Mesenchymal stem cell (in vitro differentiated cells and primary cell): ENCODE measurements around the gene TIAM2.
"Not testable (repeated sequence)": the region's sequence is repeated elsewhere in the genome, so short reads cannot be mapped to it uniquely, and the experiment has no call there.

Experiments used
- DNase-seq: peaks from one replicate; pipeline ENCODE4 v3.0.0-alpha.2; 2013
- H2AFZ ChIP-seq: one replicate; pipeline ENCODE4 v1.6.1; 2013; ENCODE audit warnings: low read depth, mild to moderate bottlenecking, control low read depth, inconsistent platforms, low read length, moderate library complexity
- H2AK5ac ChIP-seq: 2 replicates; pipeline ENCODE4 v1.6.1; 2013; ENCODE audit warnings: low read length, moderate library complexity, mild to moderate bottlenecking, inconsistent platforms; ENCODE audit not compliant: severe bottlenecking
- H2BK120ac ChIP-seq: one replicate; pipeline ENCODE4 v1.6.1; 2013; ENCODE audit warnings: low read depth, mild to moderate bottlenecking, inconsistent platforms, low read length, moderate library complexity
- H2BK12ac ChIP-seq, 2 experiments: one replicate each; pipeline ENCODE4 v1.6.1; 2013; ENCODE audit warnings: inconsistent platforms in 2 of 2, low read length in 2 of 2, mild to moderate bottlenecking in 2 of 2, moderate library complexity in 2 of 2, control low read depth in 1 of 2
- H2BK15ac ChIP-seq: one replicate; pipeline ENCODE4 v1.6.1; 2013; ENCODE audit warnings: mild to moderate bottlenecking, low read depth, inconsistent platforms; ENCODE audit not compliant: poor library complexity, severe bottlenecking
- H2BK5ac ChIP-seq: 2 replicates; pipeline ENCODE4 v1.6.1; 2013; ENCODE audit warnings: low read depth, mild to moderate bottlenecking, low read length, control low read depth, inconsistent platforms; ENCODE audit not compliant: poor library complexity, severe bottlenecking
- H3K14ac ChIP-seq, 2 experiments: one replicate each; pipeline ENCODE4 v1.6.1; 2013; ENCODE audit warnings: inconsistent platforms in 2 of 2, low read length in 2 of 2, control low read depth in 1 of 2, mild to moderate bottlenecking in 1 of 2, moderate library complexity in 1 of 2
- H3K18ac ChIP-seq, 2 experiments: one replicate each; pipeline ENCODE4 v1.6.1; 2013; ENCODE audit warnings: inconsistent platforms in 2 of 2, low read length in 2 of 2, control low read depth in 1 of 2, low read depth in 1 of 2, mild to moderate bottlenecking in 1 of 2
- H3K23ac ChIP-seq, 2 experiments: one replicate each; pipeline ENCODE4 v1.6.1; 2013; ENCODE audit warnings: inconsistent platforms in 2 of 2, low read length in 2 of 2, mild to moderate bottlenecking in 2 of 2, moderate library complexity in 2 of 2, control low read depth in 1 of 2
- H3K27ac ChIP-seq: 2 replicates; pipeline ENCODE4 v1.5.1; 2013; ENCODE audit warnings: mild to moderate bottlenecking, moderate library complexity, low read length, control low read depth, inconsistent platforms; ENCODE audit not compliant: poor library complexity, severe bottlenecking
- H3K27me3 ChIP-seq, 2 experiments: 2 replicates each; pipeline versions ENCODE4 v1.6.1 to v1.7.0; 2013; ENCODE audit warnings: low read length in 2 of 2, mild to moderate bottlenecking in 2 of 2, moderate library complexity in 2 of 2, control low read depth in 1 of 2, inconsistent platforms in 1 of 2; ENCODE audit not compliant: control insufficient read depth in 1 of 2, insufficient read depth in 1 of 2
- H3K36me3 ChIP-seq, 2 experiments: 2 replicates each; pipeline versions ENCODE4 v1.6.1 to v1.7.0; 2013; ENCODE audit warnings: low read length in 2 of 2, control low read depth in 1 of 2, inconsistent platforms in 1 of 2, low read depth in 1 of 2, mild to moderate bottlenecking in 1 of 2; ENCODE audit not compliant: insufficient read depth in 2 of 2, control insufficient read depth in 1 of 2
- H3K4ac ChIP-seq, 2 experiments: one replicate each; pipeline ENCODE4 v1.6.1; 2013; ENCODE audit warnings: inconsistent platforms in 2 of 2, low read length in 2 of 2, mild to moderate bottlenecking in 2 of 2, moderate library complexity in 2 of 2, control low read depth in 1 of 2, low read depth in 1 of 2
- H3K4me1 ChIP-seq: 2 replicates; pipeline ENCODE4 v1.6.1; 2013; ENCODE audit warnings: low read depth, low read length, control low read depth; ENCODE audit not compliant: control insufficient read depth, insufficient read depth
- H3K4me2 ChIP-seq: 2 replicates; pipeline ENCODE4 v1.6.1; 2013; ENCODE audit warnings: low read length, mild to moderate bottlenecking, inconsistent platforms; ENCODE audit not compliant: poor library complexity, severe bottlenecking
- H3K4me3 ChIP-seq, 2 experiments: 2 replicates each; pipeline versions ENCODE4 v1.5.1 to v1.7.0; 2013; ENCODE audit warnings: low read length in 2 of 2, mild to moderate bottlenecking in 2 of 2, control low read depth in 1 of 2, low read depth in 1 of 2; ENCODE audit not compliant: insufficient read depth in 1 of 2
- H3K79me1 ChIP-seq: replicated peaks from 2 replicates; pipeline ENCODE4 v1.6.1; 2013; ENCODE audit warnings: mild to moderate bottlenecking, control low read depth, low read length, inconsistent platforms; ENCODE audit not compliant: poor library complexity, severe bottlenecking
- H3K9ac ChIP-seq: 2 replicates; pipeline ENCODE4 v1.7.0; 2013; ENCODE audit warnings: mild to moderate bottlenecking, low read length, moderate library complexity
- H3K9me3 ChIP-seq: 2 replicates; pipeline ENCODE4 v1.7.0; 2013; ENCODE audit warnings: mild to moderate bottlenecking, low read length; ENCODE audit not compliant: control insufficient read depth
- H4K8ac ChIP-seq: one replicate; pipeline ENCODE4 v1.6.1; 2013; ENCODE audit warnings: inconsistent platforms, mild to moderate bottlenecking, low read length, moderate library complexity
- H4K91ac ChIP-seq: one replicate; pipeline ENCODE4 v1.6.1; 2013; ENCODE audit warnings: mild to moderate bottlenecking, low read length, inconsistent platforms
- WGBS: methylation state at CpG from one replicate; pipeline ENCODE4 v1.1.7; 2013; ENCODE audit warnings: mixed read lengths; 5-methylcytosine and 5-hydroxymethylcytosine counted together

The TIAM2 gene

DNA sequence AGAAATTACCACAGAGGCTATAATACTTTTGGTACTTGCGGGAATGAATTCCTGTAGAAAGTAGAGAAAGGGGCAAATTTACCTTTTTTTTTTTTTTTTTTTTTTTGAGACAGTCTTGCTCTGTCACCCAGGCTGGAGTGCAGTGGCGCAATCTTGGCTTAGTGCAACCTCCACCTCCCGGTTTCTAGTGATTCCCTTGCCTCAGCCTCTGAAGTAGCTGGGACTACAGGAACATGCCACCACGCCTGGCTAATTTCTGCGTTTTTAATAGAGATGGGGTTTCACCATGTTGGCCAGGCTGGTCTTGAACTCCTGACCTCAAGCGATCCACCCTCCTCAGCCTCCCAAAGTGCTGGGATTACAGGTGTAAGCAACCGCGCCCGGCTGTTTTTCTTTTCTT, 189.9 kb downstream of the TIAM2 start:
- not testable (repeated sequence) for H3K18ac ChIP-seq, H2BK120ac ChIP-seq, H3K36me3 ChIP-seq, H3K4ac ChIP-seq, DNase-seq, H2AK5ac ChIP-seq, H3K23ac ChIP-seq, H4K8ac ChIP-seq, H3K79me1 ChIP-seq, H3K4me3 ChIP-seq, H2AFZ ChIP-seq, H3K27ac ChIP-seq, H2BK5ac ChIP-seq, H3K9me3 ChIP-seq, H3K9ac ChIP-seq, H2BK15ac ChIP-seq, H4K91ac ChIP-seq, H3K4me1 ChIP-seq, H2BK12ac ChIP-seq, H3K4me2 ChIP-seq, H3K27me3 ChIP-seq, H3K14ac ChIP-seq
- WGBS = 94% methylated on average over 6 of the region's 9 CpGs

DNA sequence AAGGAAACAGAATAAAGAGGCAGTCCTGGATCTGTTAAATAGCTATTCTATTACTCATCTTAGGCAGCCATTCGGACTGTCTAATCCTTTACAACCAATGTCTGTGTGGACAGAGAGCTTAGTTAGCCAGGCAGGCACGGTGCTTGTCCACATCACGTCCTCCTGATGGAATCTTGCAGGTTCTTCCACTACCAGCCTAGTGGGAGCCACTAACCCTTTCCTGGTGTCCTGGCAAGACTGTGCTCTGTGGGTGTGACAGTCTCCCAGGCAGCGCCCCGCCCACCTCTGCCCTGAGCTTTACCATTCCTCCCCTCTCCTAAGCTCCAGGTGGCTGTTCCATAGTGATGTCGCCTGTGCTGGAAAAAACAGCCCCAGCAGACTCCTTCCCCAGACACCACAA, 190.4 kb downstream of the TIAM2 start:
- peak; percentile 65 for DNase-seq
- no peak overlapping the region for H3K27ac ChIP-seq
- H3K4me2 ChIP-seq = no peak overlapping the region

GRCh38 chr6:155186052-155186658, 191.0 kb downstream of the TIAM2 start:
- Histone ChIP-seq H3K4me2 (no peak overlapping the region), H3K27me3 (no peaks in the 10 kb centered on the region), H4K91ac (no peak overlapping the region), H3K79me1 (no peaks in the 10 kb centered on the region), H2BK15ac (no peak overlapping the region), H3K9ac (no peak overlapping the region), H3K9me3 (no peaks in the 10 kb centered on the region), H2AK5ac (peak overlapping the region; percentile 70), H3K18ac (peak overlapping the region; percentile 3 to 90), H3K23ac (no peak overlapping the region), H2AFZ (peak overlapping the region; percentile 59), H3K4ac (peak overlapping the region in 1 of 2 experiments; percentile 78), H3K36me3 (no peaks in the 10 kb centered on the region), H2BK5ac (no peak overlapping the region), H3K27ac (no peak overlapping the region), H3K14ac (no peak overlapping the region), H2BK12ac (peak overlapping the region; percentile 84 to 92), H3K4me1 (peaks cover 8% of the 10 kb centered on the region), H4K8ac (peak overlapping the region; percentile 90), H3K4me3 (no peak overlapping the region), H2BK120ac (peak overlapping the region; percentile 6)
- WGBS = 76% methylated on average over 5 of the region's 6 CpGs
- DNase-seq = peak; percentile 34

More for the DNA sequence above, 190.4 kb downstream of the TIAM2 start:
- Histone ChIP-seq H3K79me1 (no peaks in the 10 kb centered on the region), H3K9ac (no peak overlapping the region), H2BK120ac (no peak overlapping the region), H2AK5ac (no peak overlapping the region), H2BK15ac (no peak overlapping the region), H4K91ac (peak overlapping the region; percentile 11), H3K18ac (peak overlapping the region; percentile 73 to 75), H2AFZ (peak overlapping the region; percentile 30), H3K14ac (no peak overlapping the region), H3K9me3 (no peaks in the 10 kb centered on the region), H3K4me3 (no peak overlapping the region), H2BK12ac (peak overlapping the region in 1 of 2 experiments; percentile 64), H3K23ac (no peak overlapping the region), H3K27me3 (no peaks in the 10 kb centered on the region), H3K4ac (peak overlapping the region in 1 of 2 experiments; percentile 90), H3K4me1 (peaks cover 8% of the 10 kb centered on the region), H3K36me3 (no peaks in the 10 kb centered on the region), H2BK5ac (no peak overlapping the region), H4K8ac (peak overlapping the region; percentile 91)
- 41% methylated on average over 5 of the region's 6 CpGs for WGBS

- Histone ChIP-seq H3K23ac (no peak overlapping the region), H2AK5ac (no peak overlapping the region), H3K79me1 (no peaks in the 10 kb centered on the region), H3K4me1 (peaks cover 8% of the 10 kb centered on the region), H2BK12ac (no peak overlapping the region), H3K9ac (no peak overlapping the region), H3K36me3 (no peaks in the 10 kb centered on the region), H4K91ac (no peak overlapping the region), H3K27me3 (no peaks in the 10 kb centered on the region), H2BK15ac (no peak overlapping the region), H3K18ac (no peak overlapping the region), H4K8ac (no peak overlapping the region), H2BK5ac (no peak overlapping the region), H2AFZ (no peak overlapping the region), H3K4ac (no peak overlapping the region), H2BK120ac (no peak overlapping the region), H3K14ac (no peak overlapping the region), H3K4me2 (no peak overlapping the region), H3K9me3 (no peaks in the 10 kb centered on the region), H3K27ac (no peak overlapping the region), H3K4me3 (no peak overlapping the region)
- 30% methylated on average over 2 of the region's 2 CpGs for WGBS
- DNase-seq = peak; percentile 59
Observed at GRCh38 chr6:155187106-155187505, 192.0 kb downstream of the TIAM2 start.
